HepG2 (cell line): ENCODE results near the gene EPHB4. TPM values are rescaled to one million over a fixed set of nuclear protein-coding genes. Genes with fewer than 3 reads are reported as not detected.

Experiments used
- CHD4 ChIP-seq: fragments of 200-600 bp; sonication (generic); IDR thresholded peaks from 2 replicates; pipeline ENCODE4 v1.7.0; 2017; ENCODE audit warnings: mild to moderate bottlenecking, low read length, borderline replicate concordance
- ESRRA ChIP-seq: sonication (generic); formaldehyde crosslinking; IDR thresholded peaks from 2 replicates; pipeline ENCODE4 v1.5.1; 2020; ENCODE audit warnings: mild to moderate bottlenecking, low read depth, missing genetic modification reagents
- EZH2 ChIP-seq: conservative IDR thresholded peaks from 2 replicates; pipeline ENCODE4 v1.6.1; 2012; ENCODE audit warnings: mild to moderate bottlenecking, low read depth, low read length, moderate library complexity
- GABPB1 ChIP-seq: IDR thresholded peaks from 2 replicates; pipeline ENCODE4 v1.6.1; 2016; ENCODE audit warnings: mild to moderate bottlenecking, missing genetic modification reagents, moderate library complexity, missing compliant biosample characterization
- GTF2F1 ChIP-seq: fragments of 150-350 bp; IDR thresholded peaks from 2 replicates; pipeline ENCODE4 v1.6.1; 2014; ENCODE audit warnings: low read length
- HOXA9 ChIP-seq: sonication (generic); formaldehyde crosslinking; IDR thresholded peaks from 2 replicates; pipeline ENCODE4 v1.8.1; 2022; ENCODE audit warnings: missing genetic modification reagents, mild to moderate bottlenecking, moderate library complexity, borderline replicate concordance
- IRX3 ChIP-seq: sonication (generic); formaldehyde crosslinking; IDR thresholded peaks from 2 replicates; pipeline ENCODE4 v1.8.1; 2023; ENCODE audit warnings: mild to moderate bottlenecking, low read depth, missing genetic modification reagents, borderline replicate concordance
- NFE2L2 ChIP-seq: fragments of 150-350 bp; IDR thresholded peaks from 2 replicates; pipeline ENCODE4 v1.6.1; 2014; ENCODE audit warnings: low read length
- PATZ1 ChIP-seq: sonication (generic); formaldehyde crosslinking; IDR thresholded peaks from 2 replicates; pipeline ENCODE4 v1.4.0; 2020; ENCODE audit warnings: missing genetic modification reagents
- PHB2 ChIP-seq: fragments of 450-650 bp; IDR thresholded peaks from 2 replicates; pipeline ENCODE4 v1.6.1; 2018; ENCODE audit not compliant: partially characterized antibody
- PRDM15 ChIP-seq: sonication (generic); formaldehyde crosslinking; IDR thresholded peaks from 2 replicates; pipeline ENCODE4 v1.4.0; 2020; ENCODE audit warnings: missing genetic modification reagents
- PTBP1 ChIP-seq: fragments of 200-400 bp; formaldehyde crosslinking; IDR thresholded peaks from 2 replicates; pipeline ENCODE4 v1.6.1; 2018; ENCODE audit warnings: low read length, low read depth; ENCODE audit not compliant: poor library complexity, severe bottlenecking
- SIN3A ChIP-seq: IDR thresholded peaks from 2 replicates; pipeline ENCODE4 v1.6.1; 2011; ENCODE audit warnings: low read depth, mild to moderate bottlenecking, control low read depth, low read length, borderline replicate concordance
- TOE1 ChIP-seq: sonication (generic); formaldehyde crosslinking; IDR thresholded peaks from 2 replicates; pipeline ENCODE4 v1.4.0; 2020; ENCODE audit warnings: mild to moderate bottlenecking, missing genetic modification reagents
- ZFP62 ChIP-seq: sonication (generic); formaldehyde crosslinking; IDR thresholded peaks from 2 replicates; pipeline ENCODE4 v1.4.0; 2020; ENCODE audit warnings: missing genetic modification reagents
- ZNF138 ChIP-seq: sonication (generic); formaldehyde crosslinking; IDR thresholded peaks from 2 replicates; pipeline ENCODE4 v1.5.0; 2020; ENCODE audit warnings: mild to moderate bottlenecking, low read depth, missing genetic modification reagents
- ZNF230 ChIP-seq: sonication (generic); formaldehyde crosslinking; IDR thresholded peaks from 2 replicates; pipeline ENCODE4 v1.4.0; 2020; ENCODE audit warnings: mild to moderate bottlenecking, missing genetic modification reagents
- ZNF343 ChIP-seq: sonication (generic); formaldehyde crosslinking; IDR thresholded peaks from 2 replicates; pipeline ENCODE4 v1.4.0; 2020; ENCODE audit warnings: mild to moderate bottlenecking, missing genetic modification reagents
- ZNF547 ChIP-seq: sonication (generic); formaldehyde crosslinking; IDR thresholded peaks from 2 replicates; pipeline ENCODE4 v1.5.1; 2020; ENCODE audit warnings: mild to moderate bottlenecking, missing genetic modification reagents
- ZNF737 ChIP-seq: sonication (generic); formaldehyde crosslinking; IDR thresholded peaks from 2 replicates; pipeline ENCODE4 v1.5.0; 2020; ENCODE audit warnings: missing genetic modification reagents, mild to moderate bottlenecking, borderline replicate concordance
- ZNF768 ChIP-seq: sonication (generic); formaldehyde crosslinking; IDR thresholded peaks from 2 replicates; pipeline ENCODE4 v1.4.0; 2020; ENCODE audit warnings: missing genetic modification reagents
- ZSCAN12 ChIP-seq: sonication (generic); formaldehyde crosslinking; IDR thresholded peaks from 2 replicates; pipeline ENCODE4 v1.9.0; 2021; ENCODE audit warnings: mild to moderate bottlenecking, missing genetic modification reagents
- ZSCAN9 ChIP-seq: IDR thresholded peaks from 2 replicates; pipeline ENCODE4 v1.6.1; 2016; ENCODE audit warnings: borderline replicate concordance
- polyA plus RNA-seq, 8 experiments: library from polyadenylated mRNA; depleted of rRNA in 3 of 8; stranded (reverse) in 7 of 8; unstranded in 1 of 8; fragments of >200 nt; fragmentation: Illumina TruSeq in 4 of 8; extraction: Trizol in 4 of 8; gene quantifications; 2 replicates each; pipeline versions ENCODE4 v1.2.1 to v1.2.3, GENCODE V29; 2011 to 2016; ENCODE audit warnings: low read depth in 4 of 8, missing spikeins in 1 of 8, mixed read lengths in 1 of 8; ENCODE audit not compliant: insufficient read depth in 1 of 8
- total RNA-seq, 5 experiments: library from RNA; depleted of rRNA; stranded (reverse); fragments of >200 nt; fragmentation: Illumina TruSeq; extraction: Trizol; gene quantifications; 2 replicates each; pipeline ENCODE4 v1.2.3, GENCODE V29; 2016; ENCODE audit warnings: low read depth in 1 of 5
- TF ChIP-seq, protein P1 (sequence below): sonication (generic); formaldehyde crosslinking; conservative IDR thresholded peaks from 2 replicates; pipeline ENCODE4 v1.4.0; 2020; ENCODE audit warnings: missing genetic modification reagents

Gene EPHB4
- total and polyA plus RNA-seq, 2 of the 13 experiments (the other 11 are each of a cell fraction or from before 2014, with no cell fraction given), result 61.4 to 69.6 TPM

- no peak for TF ChIP-seq PHB2
- TF ChIP-seq ZNF547, result 0 out of 2 replicates have a peak, but pooled peaks have one; percentile 52
- no peak for TF ChIP-seq ZSCAN9
- no peak for TF ChIP-seq PATZ1
- TF ChIP-seq ZNF343 (CRISPR knock-in tag), result peak; percentile 96
- TF ChIP-seq ZNF737 (CRISPR knock-in tag), result no peak; the same call in 1 of the 2 replicates
- no peak for TF ChIP-seq PRDM15 (CRISPR knock-in tag)
- peak; percentile 77; the same call in 1 of the 2 replicates for TF ChIP-seq ZNF230
- TF ChIP-seq TOE1 (CRISPR knock-in tag), result no peak
- TF ChIP-seq HOXA9 (CRISPR knock-in tag), result no peak
- TF ChIP-seq ZNF768 (CRISPR knock-in tag), result no peak
- peak; percentile 36; the same call in 1 of the 2 replicates for TF ChIP-seq ZNF138 (CRISPR knock-in tag)
- TF ChIP-seq ZFP62, result no peak
- peak; percentile 88 for TF ChIP-seq PTBP1
- no peak; the same call in 1 of the 2 replicates for TF ChIP-seq IRX3 (CRISPR knock-in tag)
- TF ChIP-seq, protein P1, sequence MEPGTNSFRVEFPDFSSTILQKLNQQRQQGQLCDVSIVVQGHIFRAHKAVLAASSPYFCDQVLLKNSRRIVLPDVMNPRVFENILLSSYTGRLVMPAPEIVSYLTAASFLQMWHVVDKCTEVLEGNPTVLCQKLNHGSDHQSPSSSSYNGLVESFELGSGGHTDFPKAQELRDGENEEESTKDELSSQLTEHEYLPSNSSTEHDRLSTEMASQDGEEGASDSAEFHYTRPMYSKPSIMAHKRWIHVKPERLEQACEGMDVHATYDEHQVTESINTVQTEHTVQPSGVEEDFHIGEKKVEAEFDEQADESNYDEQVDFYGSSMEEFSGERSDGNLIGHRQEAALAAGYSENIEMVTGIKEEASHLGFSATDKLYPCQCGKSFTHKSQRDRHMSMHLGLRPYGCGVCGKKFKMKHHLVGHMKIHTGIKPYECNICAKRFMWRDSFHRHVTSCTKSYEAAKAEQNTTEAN (CRISPR knock-in tag), result 0 out of 2 replicates have a peak, but pooled peaks have one; percentile 52
- no peak for TF ChIP-seq CHD4
- TF ChIP-seq NFE2L2, result no peak
- peak; percentile 95 for TF ChIP-seq GABPB1 (CRISPR knock-in tag)
- TF ChIP-seq GTF2F1, result no peak; the same call in 1 of the 2 replicates
- TF ChIP-seq ESRRA (CRISPR knock-in tag), result peak; percentile 52; the same call in 1 of the 2 replicates
- TF ChIP-seq ZSCAN12 (CRISPR knock-in tag), result no peak; the same call in 1 of the 2 replicates
- no peak for TF ChIP-seq EZH2
- TF ChIP-seq SIN3A, result peak; percentile 72; the same call in 1 of the 2 replicates
These were observed 47.4 kb upstream of the EPHB4 start, which contains the start of gene SRRT (continued) for GRCh38 chr7:100874577-100875355.
